HL-60 (cell line): ENCODE results near the gene ANKS1B.

ENCODE experiments used
- DNase-seq, 2 experiments: peaks; one replicate each; pipeline ENCODE4 v3.0.0-alpha.2; 2010 to 2020; ENCODE audit warnings: low read depth in 1 of 2, low spot score in 1 of 2
- H3K27ac ChIP-seq: fragments of 250-450 bp; sonication (Bioruptor Pico); replicated peaks from 2 replicates; pipeline ENCODE4 v1.5.1; 2020; ENCODE audit warnings: mild to moderate bottlenecking, moderate library complexity
- H3K27me3 ChIP-seq: fragments of 250-450 bp; sonication (Bioruptor Pico); 2 replicates; pipeline ENCODE4 v1.5.1; 2021; ENCODE audit warnings: mild to moderate bottlenecking, moderate library complexity; ENCODE audit not compliant: insufficient read depth, poor library complexity, severe bottlenecking
- H3K4me3 ChIP-seq: replicated peaks from 2 replicates; pipeline ENCODE4 v1.5.1; 2011; ENCODE audit warnings: mild to moderate bottlenecking, control low read depth, low read length; ENCODE audit not compliant: insufficient read depth
- GABPA ChIP-seq: IDR thresholded peaks from 2 replicates; pipeline ENCODE4 v1.6.1; 2012; ENCODE audit warnings: low read depth
- POLR2AphosphoS5 ChIP-seq: IDR thresholded peaks from 2 replicates; pipeline ENCODE4 v1.6.1; 2012; ENCODE audit warnings: low read depth
- SPI1 ChIP-seq: IDR thresholded peaks from 2 replicates; pipeline ENCODE4 v1.6.1; 2012; ENCODE audit warnings: low read depth, mild to moderate bottlenecking, borderline replicate concordance
- TF ChIP-seq, protein P1 (sequence below): IDR thresholded peaks from 2 replicates; pipeline ENCODE4 v1.6.1; 2012; ENCODE audit warnings: low read depth; ENCODE audit not compliant: insufficient replicate concordance
- TF ChIP-seq, protein P2 (sequence below): IDR thresholded peaks from one replicate; pipeline ENCODE4 v1.5.1; 2011; ENCODE audit warnings: low read length, control low read depth, inconsistent platforms; ENCODE audit not compliant: insufficient read depth

The ANKS1B gene

DNA sequence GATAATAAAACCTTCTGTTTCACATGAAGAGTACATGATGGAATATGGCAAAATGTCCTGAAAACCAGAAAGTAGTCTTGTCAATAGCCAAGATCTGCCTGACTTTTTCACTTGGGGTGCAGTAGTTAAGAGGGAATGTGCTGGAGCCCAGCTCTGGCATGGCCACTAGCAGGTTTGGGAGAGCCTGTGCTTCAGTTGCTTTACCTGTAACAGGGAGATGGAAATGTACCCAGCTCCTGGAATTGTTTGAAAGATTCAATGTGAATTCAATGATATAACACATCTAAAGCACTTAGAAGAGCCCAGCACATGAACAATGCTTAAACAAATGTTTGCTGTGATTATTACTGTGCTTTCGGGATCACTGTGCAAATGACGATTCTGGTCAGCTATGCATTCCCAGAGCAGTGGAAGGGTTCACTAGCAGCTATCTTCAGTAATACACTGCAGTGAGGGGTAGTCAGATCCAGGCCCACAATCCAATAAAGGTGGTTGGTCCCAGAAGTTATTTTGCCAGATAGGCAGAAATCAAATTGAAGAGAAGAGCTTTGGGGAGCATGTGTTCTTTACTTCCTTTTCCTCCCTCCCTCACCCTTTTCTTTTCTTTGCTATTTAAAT is 1114.7 kb downstream of the ANKS1B start:
- no peaks in the 10 kb centered on the region for H3K27me3 ChIP-seq
- DNase-seq = no peak
- TF ChIP-seq SPI1 (no peak), GABPA (no peak), POLR2AphosphoS5 (no peak)
- TF ChIP-seq, protein P1, sequence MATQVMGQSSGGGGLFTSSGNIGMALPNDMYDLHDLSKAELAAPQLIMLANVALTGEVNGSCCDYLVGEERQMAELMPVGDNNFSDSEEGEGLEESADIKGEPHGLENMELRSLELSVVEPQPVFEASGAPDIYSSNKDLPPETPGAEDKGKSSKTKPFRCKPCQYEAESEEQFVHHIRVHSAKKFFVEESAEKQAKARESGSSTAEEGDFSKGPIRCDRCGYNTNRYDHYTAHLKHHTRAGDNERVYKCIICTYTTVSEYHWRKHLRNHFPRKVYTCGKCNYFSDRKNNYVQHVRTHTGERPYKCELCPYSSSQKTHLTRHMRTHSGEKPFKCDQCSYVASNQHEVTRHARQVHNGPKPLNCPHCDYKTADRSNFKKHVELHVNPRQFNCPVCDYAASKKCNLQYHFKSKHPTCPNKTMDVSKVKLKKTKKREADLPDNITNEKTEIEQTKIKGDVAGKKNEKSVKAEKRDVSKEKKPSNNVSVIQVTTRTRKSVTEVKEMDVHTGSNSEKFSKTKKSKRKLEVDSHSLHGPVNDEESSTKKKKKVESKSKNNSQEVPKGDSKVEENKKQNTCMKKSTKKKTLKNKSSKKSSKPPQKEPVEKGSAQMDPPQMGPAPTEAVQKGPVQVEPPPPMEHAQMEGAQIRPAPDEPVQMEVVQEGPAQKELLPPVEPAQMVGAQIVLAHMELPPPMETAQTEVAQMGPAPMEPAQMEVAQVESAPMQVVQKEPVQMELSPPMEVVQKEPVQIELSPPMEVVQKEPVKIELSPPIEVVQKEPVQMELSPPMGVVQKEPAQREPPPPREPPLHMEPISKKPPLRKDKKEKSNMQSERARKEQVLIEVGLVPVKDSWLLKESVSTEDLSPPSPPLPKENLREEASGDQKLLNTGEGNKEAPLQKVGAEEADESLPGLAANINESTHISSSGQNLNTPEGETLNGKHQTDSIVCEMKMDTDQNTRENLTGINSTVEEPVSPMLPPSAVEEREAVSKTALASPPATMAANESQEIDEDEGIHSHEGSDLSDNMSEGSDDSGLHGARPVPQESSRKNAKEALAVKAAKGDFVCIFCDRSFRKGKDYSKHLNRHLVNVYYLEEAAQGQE = no peak
- TF ChIP-seq, protein P2, sequence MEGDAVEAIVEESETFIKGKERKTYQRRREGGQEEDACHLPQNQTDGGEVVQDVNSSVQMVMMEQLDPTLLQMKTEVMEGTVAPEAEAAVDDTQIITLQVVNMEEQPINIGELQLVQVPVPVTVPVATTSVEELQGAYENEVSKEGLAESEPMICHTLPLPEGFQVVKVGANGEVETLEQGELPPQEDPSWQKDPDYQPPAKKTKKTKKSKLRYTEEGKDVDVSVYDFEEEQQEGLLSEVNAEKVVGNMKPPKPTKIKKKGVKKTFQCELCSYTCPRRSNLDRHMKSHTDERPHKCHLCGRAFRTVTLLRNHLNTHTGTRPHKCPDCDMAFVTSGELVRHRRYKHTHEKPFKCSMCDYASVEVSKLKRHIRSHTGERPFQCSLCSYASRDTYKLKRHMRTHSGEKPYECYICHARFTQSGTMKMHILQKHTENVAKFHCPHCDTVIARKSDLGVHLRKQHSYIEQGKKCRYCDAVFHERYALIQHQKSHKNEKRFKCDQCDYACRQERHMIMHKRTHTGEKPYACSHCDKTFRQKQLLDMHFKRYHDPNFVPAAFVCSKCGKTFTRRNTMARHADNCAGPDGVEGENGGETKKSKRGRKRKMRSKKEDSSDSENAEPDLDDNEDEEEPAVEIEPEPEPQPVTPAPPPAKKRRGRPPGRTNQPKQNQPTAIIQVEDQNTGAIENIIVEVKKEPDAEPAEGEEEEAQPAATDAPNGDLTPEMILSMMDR = no peak
- no peak overlapping the region for H3K27ac ChIP-seq
- no peak overlapping the region for H3K4me3 ChIP-seq

DNA sequence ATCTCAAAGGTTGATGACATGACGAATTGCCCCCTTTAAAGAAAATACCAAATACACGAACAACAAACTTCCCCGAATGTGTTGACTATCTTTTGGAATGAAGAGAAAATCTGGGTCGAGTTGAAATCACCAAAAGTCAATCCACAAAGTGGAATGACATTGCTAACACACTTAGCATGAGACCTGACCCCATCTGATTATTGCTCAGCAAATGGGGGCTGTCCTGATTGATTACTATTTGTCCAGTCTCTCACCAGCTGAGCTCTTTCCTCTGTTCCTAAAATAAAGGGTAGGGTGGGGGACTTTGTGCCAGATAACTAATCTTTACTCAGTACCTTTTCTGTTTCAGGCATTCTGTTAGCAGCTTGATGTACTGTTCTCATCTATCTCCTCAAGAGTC is 1116.2 kb downstream of the ANKS1B start:
- no peaks in the 10 kb centered on the region for H3K27me3 ChIP-seq
- DNase-seq = no peak
- no peak overlapping the region for H3K4me3 ChIP-seq
- TF ChIP-seq, protein P2 = no peak
- TF ChIP-seq, protein P1 = no peak
- TF ChIP-seq POLR2AphosphoS5 (no peak), GABPA (no peak), SPI1 (no peak)
- no peak overlapping the region for H3K27ac ChIP-seq

DNA sequence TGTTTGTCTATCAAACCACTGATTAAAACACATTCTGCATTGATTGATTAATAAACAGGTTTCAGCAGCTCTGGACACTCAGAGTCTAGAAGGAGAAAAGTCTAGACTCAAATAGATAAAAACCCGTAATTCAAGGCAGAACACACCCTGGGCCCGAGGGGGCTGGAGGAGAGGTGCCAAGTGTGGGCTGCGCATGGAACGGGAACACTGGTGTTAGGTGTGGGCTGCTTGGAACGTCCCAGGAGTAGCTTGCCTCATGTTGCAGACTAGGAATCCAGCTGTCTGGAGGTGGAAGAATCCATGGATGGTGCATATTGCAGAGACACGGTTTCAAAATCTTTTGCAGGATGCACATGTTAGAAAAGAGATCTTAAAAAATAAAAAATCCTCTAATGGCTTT is 1116.7 kb downstream of the ANKS1B start:
- TF ChIP-seq SPI1 = no peak
- TF ChIP-seq GABPA = no peak
- no peak for TF ChIP-seq POLR2AphosphoS5
- TF ChIP-seq, protein P1 = no peak
- TF ChIP-seq, protein P2 = no peak
- no peaks in the 10 kb centered on the region for H3K27me3 ChIP-seq
- H3K4me3 ChIP-seq = no peak overlapping the region
- no peak for DNase-seq
- H3K27ac ChIP-seq = no peak overlapping the region
